Measurements from ENCODE around the gene AKAP13.
A peak's percentile ranks its signal among the peaks of the same experiment; 100 is the strongest.

Gene AKAP13

GRCh38 chr15:85421116-85421925 is 40.9 kb downstream of the AKAP13 start:
- TF ChIP-seq CTCF (IDR thresholded peaks at IDR 0.05; ENCODE audit: low read depth, low read length): no peak
- no peak for TF ChIP-seq EZH2phosphoT487 (IDR thresholded peaks at IDR 0.05; ENCODE audit: low read depth)
- no peak overlapping the region for H3K9ac ChIP-seq (ENCODE audit: low read length)
- no peaks in the 10 kb centered on the region for H3K36me3 ChIP-seq (replicated peaks; ENCODE audit: low read depth, low read length)
- H3K9me3 ChIP-seq (ENCODE audit: insufficient read depth, low read length): no peaks in the 10 kb centered on the region
- peaks cover 9% of the 10 kb centered on the region; the same call in 1 of the 2 replicates for H3K27me3 ChIP-seq (ENCODE audit: low read depth, low read length)
- H3K4me2 ChIP-seq (ENCODE audit: low read length): no peak overlapping the region
- H4K20me1 ChIP-seq (ENCODE audit: insufficient read depth, low read length): peaks cover 82% of the 10 kb centered on the region
- H3K79me2 ChIP-seq (ENCODE audit: low read length): peaks cover 76% of the 10 kb centered on the region
- no peak overlapping the region for H2AFZ ChIP-seq (ENCODE audit: low read depth, low read length)
- peaks cover 23% of the 10 kb centered on the region for H3K4me1 ChIP-seq (ENCODE audit: low read length)
- H3K4me3 ChIP-seq (ENCODE audit: low read length): no peak overlapping the region
- H3K27ac ChIP-seq (ENCODE audit: low read length): no peak overlapping the region

- H3K79me2 ChIP-seq (ENCODE audit: low read length): peaks cover 73% of the 10 kb centered on the region
- H2AFZ ChIP-seq (ENCODE audit: low read depth, low read length): no peak overlapping the region
- H3K27ac ChIP-seq (ENCODE audit: low read length): no peak overlapping the region
- 0 out of 2 replicates have a peak overlapping the region, but pooled peaks have one; percentile 2 for H3K4me2 ChIP-seq (ENCODE audit: low read length)
- peaks cover 77% of the 10 kb centered on the region for H4K20me1 ChIP-seq (ENCODE audit: insufficient read depth, low read length)
- no peak for TF ChIP-seq EZH2phosphoT487 (IDR thresholded peaks at IDR 0.05; ENCODE audit: low read depth)
- H3K4me1 ChIP-seq (ENCODE audit: low read length): peaks cover 23% of the 10 kb centered on the region
- no peak overlapping the region for H3K9ac ChIP-seq (ENCODE audit: low read length)
- no peak overlapping the region for H3K4me3 ChIP-seq (ENCODE audit: low read length)
- no peaks in the 10 kb centered on the region for H3K27me3 ChIP-seq (ENCODE audit: low read depth, low read length)
- H3K9me3 ChIP-seq (ENCODE audit: insufficient read depth, low read length): no peaks in the 10 kb centered on the region
- no peaks in the 10 kb centered on the region for H3K36me3 ChIP-seq (replicated peaks; ENCODE audit: low read depth, low read length)
These were observed 42.2 kb downstream of the AKAP13 start for GRCh38 chr15:85422607-85423006.

GRCh38 chr15:85423256-85423655 is 42.9 kb downstream of the AKAP13 start:
- Histone ChIP-seq H3K4me1 (ENCODE audit: low read length) (peaks cover 23% of the 10 kb centered on the region), H3K9ac (ENCODE audit: low read length) (no peak overlapping the region), H3K4me2 (ENCODE audit: low read length) (no peak overlapping the region), H3K36me3 (replicated peaks; ENCODE audit: low read depth, low read length) (no peaks in the 10 kb centered on the region), H3K27ac (ENCODE audit: low read length) (no peak overlapping the region), H3K27me3 (ENCODE audit: low read depth, low read length) (no peaks in the 10 kb centered on the region), H4K20me1 (ENCODE audit: insufficient read depth, low read length) (peaks cover 79% of the 10 kb centered on the region), H2AFZ (ENCODE audit: low read depth, low read length) (no peak overlapping the region), H3K79me2 (ENCODE audit: low read length) (peaks cover 74% of the 10 kb centered on the region), H3K4me3 (ENCODE audit: low read length) (no peak overlapping the region), H3K9me3 (ENCODE audit: insufficient read depth, low read length) (no peaks in the 10 kb centered on the region)
- TF ChIP-seq CTCF (IDR thresholded peaks at IDR 0.05; ENCODE audit: low read depth, low read length) (no peak), EZH2phosphoT487 (IDR thresholded peaks at IDR 0.05; ENCODE audit: low read depth) (no peak)

- Histone ChIP-seq H3K9ac (ENCODE audit: low read length) (no peak overlapping the region), H3K9me3 (ENCODE audit: insufficient read depth, low read length) (no peaks in the 10 kb centered on the region), H3K4me2 (ENCODE audit: low read length) (no peak overlapping the region), H4K20me1 (ENCODE audit: insufficient read depth, low read length) (peaks cover 79% of the 10 kb centered on the region), H3K4me1 (ENCODE audit: low read length) (peaks cover 22% of the 10 kb centered on the region), H2AFZ (ENCODE audit: low read depth, low read length) (no peak overlapping the region), H3K36me3 (replicated peaks; ENCODE audit: low read depth, low read length) (no peaks in the 10 kb centered on the region), H3K27me3 (ENCODE audit: low read depth, low read length) (no peaks in the 10 kb centered on the region), H3K79me2 (ENCODE audit: low read length) (peaks cover 71% of the 10 kb centered on the region), H3K27ac (ENCODE audit: low read length) (no peak overlapping the region), H3K4me3 (ENCODE audit: low read length) (no peak overlapping the region)
- TF ChIP-seq EZH2phosphoT487 (IDR thresholded peaks at IDR 0.05; ENCODE audit: low read depth) (no peak), CTCF (IDR thresholded peaks at IDR 0.05; ENCODE audit: low read depth, low read length) (no peak)
These were observed 43.8 kb downstream of the AKAP13 start for GRCh38 chr15:85424154-85424553.

Data from OCI-LY3 (cell line).